NCI-H1436 (cell line): ENCODE data around the gene TEX14.
A peak's percentile ranks its signal among the peaks of the same experiment; 100 is the strongest.

ENCODE experiments used
- DNase-seq: peaks from one replicate; lab custom pipeline; 2025; lab: John Stamatoyannopoulos, UW

TEX14 gene

GRCh38 chr17:58648236-58648635 is 43.6 kb downstream of the TEX14 start:
- DNase-seq = no peak

- DNase-seq = no peak
Observed at GRCh38 chr17:58643147-58643546, 48.7 kb downstream of the TEX14 start.

- no peak for DNase-seq
Observed at GRCh38 chr17:58641887-58642311, 49.9 kb downstream of the TEX14 start.

- no peak for DNase-seq
Observed at GRCh38 chr17:58640202-58640601, 51.6 kb downstream of the TEX14 start.

- DNase-seq = no peak
Observed at GRCh38 chr17:58639681-58640080, 52.2 kb downstream of the TEX14 start.

GRCh38 chr17:58637011-58637570 is 54.8 kb downstream of the TEX14 start:
- no peak for DNase-seq

- no peak for DNase-seq
Observed at GRCh38 chr17:58632324-58633314, 59.2 kb downstream of the TEX14 start.

GRCh38 chr17:58631523-58632323 is 60.1 kb downstream of the TEX14 start:
- DNase-seq = peak; percentile 98

- no peak for DNase-seq
Observed at GRCh38 chr17:58630883-58631522, 60.8 kb downstream of the TEX14 start.

GRCh38 chr17:58626905-58627304 is 64.9 kb downstream of the TEX14 start:
- no peak for DNase-seq

GRCh38 chr17:58624751-58625150 is 67.1 kb downstream of the TEX14 start:
- no peak for DNase-seq

GRCh38 chr17:58621174-58621573 is 70.7 kb downstream of the TEX14 start:
- DNase-seq = no peak

- DNase-seq = no peak
Observed at GRCh38 chr17:58618336-58618735, 73.5 kb downstream of the TEX14 start.

GRCh38 chr17:58617563-58617962 is 74.3 kb downstream of the TEX14 start:
- no peak for DNase-seq

GRCh38 chr17:58615768-58616659 is 75.8 kb downstream of the TEX14 start:
- no peak for DNase-seq

GRCh38 chr17:58614859-58615459 is 76.9 kb downstream of the TEX14 start:
- no peak for DNase-seq

- no peak for DNase-seq
Observed at GRCh38 chr17:58611331-58611730, 80.5 kb downstream of the TEX14 start.

- DNase-seq = no peak
Observed at GRCh38 chr17:58606934-58607333, 84.9 kb downstream of the TEX14 start.

GRCh38 chr17:58605986-58606385 is 85.9 kb downstream of the TEX14 start:
- DNase-seq = no peak

- DNase-seq = no peak
Observed at GRCh38 chr17:58605470-58605869, 86.4 kb downstream of the TEX14 start.

GRCh38 chr17:58601976-58602375 is 89.9 kb downstream of the TEX14 start:
- no peak for DNase-seq
